ENCODE results near the gene ARHGAP26. TPM values are rescaled to one million over a fixed set of nuclear protein-coding genes. Genes with fewer than 3 reads are reported as not detected.
"Not testable (repeated sequence)": the region's sequence is repeated elsewhere in the genome, so short reads cannot be mapped to it uniquely, and the experiment has no call there.

Gene ARHGAP26
- total RNA-seq, 1 donor = 1.7 TPM

GRCh38 chr5:142926549-142926948 lies 156.4 kb downstream of the ARHGAP26 start:
- no peak overlapping the region for H3K4me3 ChIP-seq (ENCODE audit: low read depth, low read length)
- TF ChIP-seq CTCF (IDR thresholded peaks at IDR 0.05; ENCODE audit: insufficient read depth, low read depth, low read length) = no peak
- no peak for DNase-seq (ENCODE audit: low read depth)

GRCh38 chr5:142928999-142929398 lies 158.8 kb downstream of the ARHGAP26 start:
- DNase-seq (ENCODE audit: low read depth); H3K4me3 ChIP-seq (ENCODE audit: low read depth, low read length): not testable (repeated sequence)

GRCh38 chr5:142929587-142929986 lies 159.4 kb downstream of the ARHGAP26 start:
- H3K4me3 ChIP-seq (ENCODE audit: low read depth, low read length) = no peak overlapping the region
- TF ChIP-seq CTCF (IDR thresholded peaks at IDR 0.05; ENCODE audit: insufficient read depth, low read depth, low read length) = no peak
- DNase-seq (ENCODE audit: low read depth) = no peak

GRCh38 chr5:142930395-142931110 lies 160.4 kb downstream of the ARHGAP26 start:
- no peak for TF ChIP-seq CTCF (IDR thresholded peaks at IDR 0.05; ENCODE audit: insufficient read depth, low read depth, low read length)
- no peak for DNase-seq (ENCODE audit: low read depth)
- H3K4me3 ChIP-seq (ENCODE audit: low read depth, low read length) = no peak overlapping the region

- no peak overlapping the region for H3K4me3 ChIP-seq (ENCODE audit: low read depth, low read length)
- DNase-seq (ENCODE audit: low read depth) = no peak
- TF ChIP-seq CTCF (IDR thresholded peaks at IDR 0.05; ENCODE audit: insufficient read depth, low read depth, low read length) = no peak
Observed at GRCh38 chr5:142931896-142932686, 161.9 kb downstream of the ARHGAP26 start.

GRCh38 chr5:142934051-142934762 lies 164.0 kb downstream of the ARHGAP26 start:
- no peak for DNase-seq (ENCODE audit: low read depth)
- TF ChIP-seq CTCF (IDR thresholded peaks at IDR 0.05; ENCODE audit: insufficient read depth, low read depth, low read length) = no peak
- H3K4me3 ChIP-seq (ENCODE audit: low read depth, low read length) = no peak overlapping the region

- TF ChIP-seq CTCF (IDR thresholded peaks at IDR 0.05; ENCODE audit: insufficient read depth, low read depth, low read length) = no peak
- H3K4me3 ChIP-seq (ENCODE audit: low read depth, low read length) = no peak overlapping the region
- DNase-seq (ENCODE audit: low read depth) = no peak
Observed at GRCh38 chr5:142935014-142935413, 164.8 kb downstream of the ARHGAP26 start.
